OCI-LY7 (cell line): ENCODE results near the gene SPEM1. TPM values are rescaled to one million over a fixed set of nuclear protein-coding genes. Genes with fewer than 3 reads are reported as not detected.

ENCODE experiments used
- BruUV-seq: library from RNA; stranded (reverse); fragments of 400-500 nt; replicated peaks from 2 replicates; lab custom pipeline; 2021; lab: Mats Ljungman, UMichigan
- CTCF ChIA-PET: fragments of 300-600 bp; sonication (Branson Sonifier 250); formaldehyde crosslinking; loops from one replicate; lab custom pipeline; 2022; ENCODE audit warnings: antibody characterized with exemption; ENCODE audit not compliant: unreplicated experiment; lab: Charles Lee
- POLR2A ChIA-PET: fragments of 300-600 bp; sonication (Branson Sonifier 250); formaldehyde crosslinking; loops from one replicate; lab custom pipeline; 2022; ENCODE audit warnings: antibody characterized with exemption; lab: Charles Lee
- DNase-seq: peaks from one replicate; pipeline ENCODE4 v3.0.0-alpha.2; 2015; ENCODE audit warnings: low spot score
- H2AFZ ChIP-seq: fragments of 200-600 bp; sonication (generic), shearing (Covaris generic); 2 replicates; pipeline ENCODE4 v1.6.1; 2014; ENCODE audit warnings: mild to moderate bottlenecking, antibody characterized with exemption, low read length, moderate library complexity
- H3K27ac ChIP-seq: fragments of 200-600 bp; sonication (generic); 2 replicates; pipeline ENCODE4 v1.5.1; 2014; ENCODE audit warnings: mixed run types, low read depth, mild to moderate bottlenecking, moderate library complexity, low read length, inconsistent platforms; ENCODE audit not compliant: poor library complexity, severe bottlenecking
- H3K36me3 ChIP-seq: fragments of 200-600 bp; sonication (generic); 2 replicates; pipeline ENCODE4 v1.6.1; 2014; ENCODE audit warnings: mild to moderate bottlenecking, antibody characterized with exemption, low read length, moderate library complexity, mixed read lengths; ENCODE audit not compliant: insufficient read depth
- H3K4me1 ChIP-seq: fragments of 200-600 bp; sonication (generic); 2 replicates; pipeline ENCODE4 v1.5.1; 2014; ENCODE audit warnings: mild to moderate bottlenecking, low read length; ENCODE audit not compliant: insufficient read depth, poor library complexity, severe bottlenecking
- H3K4me2 ChIP-seq: fragments of 200-600 bp; sonication (generic); 2 replicates; pipeline ENCODE4 v1.6.1; 2014; ENCODE audit warnings: mild to moderate bottlenecking, low read length
- H3K4me3 ChIP-seq: fragments of 200-600 bp; sonication (generic); 2 replicates; pipeline ENCODE4 v1.5.1; 2014; ENCODE audit warnings: mild to moderate bottlenecking, low read depth, low read length; ENCODE audit not compliant: poor library complexity, severe bottlenecking
- H3K79me2 ChIP-seq: fragments of 200-600 bp; sonication (generic); 2 replicates; pipeline ENCODE4 v1.6.1; 2016; ENCODE audit warnings: low read depth, mild to moderate bottlenecking, low read length, moderate library complexity, mixed read lengths; ENCODE audit not compliant: insufficient read depth
- H3K9me2 ChIP-seq: fragments of 200-600 bp; sonication (generic); 2 replicates; pipeline ENCODE4 v1.6.1; 2016; ENCODE audit warnings: mild to moderate bottlenecking, low read length, mixed read lengths; ENCODE audit not compliant: insufficient read depth
- H3K9me3 ChIP-seq: fragments of 200-600 bp; sonication (generic); 2 replicates; pipeline ENCODE4 v1.6.1; 2014; ENCODE audit warnings: mild to moderate bottlenecking, mixed run types, low read length, mixed read lengths
- H4K20me1 ChIP-seq: fragments of 200-600 bp; sonication (generic); 2 replicates; pipeline ENCODE4 v1.6.1; 2014; ENCODE audit warnings: mild to moderate bottlenecking, antibody characterized with exemption, low read length, moderate library complexity, mixed read lengths; ENCODE audit not compliant: insufficient read depth
- EZH2phosphoT487 ChIP-seq: fragments of 200-600 bp; sonication (generic); IDR thresholded peaks from 2 replicates; pipeline ENCODE4 v1.6.1; 2018; ENCODE audit warnings: low read depth, borderline replicate concordance, mild to moderate bottlenecking, mixed run types, antibody characterized with exemption, low read length, moderate library complexity, mixed read lengths
- intact Hi-C: fragments of 100-400 bp; cut with micrococcal nuclease; formaldehyde crosslinking; loops from one replicate; pipeline ENCODE4 v1.10.0; 2022; ENCODE audit not compliant: unreplicated experiment
- total RNA-seq, 2 experiments: library from RNA; depleted of rRNA in 1 of 2; stranded (reverse); fragments of >200 nt in 1 of 2; shearing (Covaris generic) in 1 of 2; gene quantifications; 2 replicates each; pipeline ENCODE4 v1.2.3, GENCODE V29; 2014 to 2022
- TF ChIP-seq, protein P1 (sequence below): fragments of 200-600 bp; sonication (generic); conservative IDR thresholded peaks from 2 replicates; pipeline ENCODE4 v1.5.1; 2014; ENCODE audit warnings: mild to moderate bottlenecking, antibody characterized with exemption, low read length, moderate library complexity, mixed read lengths

The SPEM1 gene
- total RNA-seq, 2 experiments from 2014 or later = not detected

DNA sequence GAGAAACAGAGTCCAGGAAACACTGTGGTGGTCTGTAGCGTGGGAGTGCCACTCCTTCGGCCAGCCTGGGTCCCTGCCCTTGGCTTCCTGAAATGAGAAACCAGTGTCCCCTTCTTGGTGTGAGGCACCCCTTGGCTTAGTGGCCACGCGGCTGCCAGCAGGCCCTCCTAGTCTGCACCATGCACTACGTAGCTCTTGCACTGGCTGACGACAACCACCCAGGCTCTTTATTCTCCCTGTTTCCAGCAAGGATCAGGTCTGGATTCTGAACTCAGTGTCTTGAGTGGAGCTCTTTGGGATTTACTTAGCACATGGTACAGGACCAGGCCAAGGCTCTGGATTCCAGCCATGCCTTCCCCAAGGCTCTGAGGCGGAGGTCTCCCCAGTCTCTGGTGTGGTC is 7.4 kb downstream of the SPEM1 start:
- no peak overlapping the region for H3K4me3 ChIP-seq
- H3K9me2 ChIP-seq = no peaks in the 10 kb centered on the region
- CTCF ChIA-PET = no interaction called here
- no peak overlapping the region for H3K4me2 ChIP-seq
- H3K79me2 ChIP-seq = no peaks in the 10 kb centered on the region
- H3K9me3 ChIP-seq = no peaks in the 10 kb centered on the region
- TF ChIP-seq, protein P1, sequence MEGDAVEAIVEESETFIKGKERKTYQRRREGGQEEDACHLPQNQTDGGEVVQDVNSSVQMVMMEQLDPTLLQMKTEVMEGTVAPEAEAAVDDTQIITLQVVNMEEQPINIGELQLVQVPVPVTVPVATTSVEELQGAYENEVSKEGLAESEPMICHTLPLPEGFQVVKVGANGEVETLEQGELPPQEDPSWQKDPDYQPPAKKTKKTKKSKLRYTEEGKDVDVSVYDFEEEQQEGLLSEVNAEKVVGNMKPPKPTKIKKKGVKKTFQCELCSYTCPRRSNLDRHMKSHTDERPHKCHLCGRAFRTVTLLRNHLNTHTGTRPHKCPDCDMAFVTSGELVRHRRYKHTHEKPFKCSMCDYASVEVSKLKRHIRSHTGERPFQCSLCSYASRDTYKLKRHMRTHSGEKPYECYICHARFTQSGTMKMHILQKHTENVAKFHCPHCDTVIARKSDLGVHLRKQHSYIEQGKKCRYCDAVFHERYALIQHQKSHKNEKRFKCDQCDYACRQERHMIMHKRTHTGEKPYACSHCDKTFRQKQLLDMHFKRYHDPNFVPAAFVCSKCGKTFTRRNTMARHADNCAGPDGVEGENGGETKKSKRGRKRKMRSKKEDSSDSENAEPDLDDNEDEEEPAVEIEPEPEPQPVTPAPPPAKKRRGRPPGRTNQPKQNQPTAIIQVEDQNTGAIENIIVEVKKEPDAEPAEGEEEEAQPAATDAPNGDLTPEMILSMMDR = no peak
- TF ChIP-seq EZH2phosphoT487 = no peak
- H3K27ac ChIP-seq = no peak overlapping the region
- H3K36me3 ChIP-seq = no peaks in the 10 kb centered on the region
- intact Hi-C loops = no loop called here
- no peak overlapping the region for H2AFZ ChIP-seq
- H4K20me1 ChIP-seq = no peaks in the 10 kb centered on the region
- no peak for DNase-seq
- POLR2A ChIA-PET = interaction anchor here (0.6 kb wide), 1 partner anchor 13 kb away, joined by 5 read pairs; no protein-coding TSS in a partner anchor
- BruUV-seq = no TSS peak
- H3K4me1 ChIP-seq = no peaks in the 10 kb centered on the region

- no peaks in the 10 kb centered on the region for H3K79me2 ChIP-seq
- no peaks in the 10 kb centered on the region for H3K36me3 ChIP-seq
- BruUV-seq = no TSS peak
- no peaks in the 10 kb centered on the region for H3K9me3 ChIP-seq
- no peak for DNase-seq
- ChIA-PET POLR2A (no interaction called here), CTCF (no interaction called here)
- no peak within 1 kb of the TSS for H2AFZ ChIP-seq
- intact Hi-C loops = no loop called here
- H3K9me2 ChIP-seq = no peaks in the 10 kb centered on the region
- no peaks in the 10 kb centered on the region for H4K20me1 ChIP-seq
- no peak within 1 kb of the TSS for H3K4me2 ChIP-seq
- no peak within 1 kb of the TSS for H3K4me3 ChIP-seq
- no peaks in the 10 kb centered on the region for H3K4me1 ChIP-seq
- no peak within 1 kb of the TSS for H3K27ac ChIP-seq
- TF ChIP-seq, protein P1 = no peak
- no peak for TF ChIP-seq EZH2phosphoT487
Observed at GRCh38 chr17:7428557-7428956, 8.4 kb downstream of the SPEM1 start, which contains the start of gene SPEM3. Gene SPEM3, plus strand, starts transcription at chr17:7428857. Its CDS starts 46 bp downstream, at chr17:7428903.

GRCh38 chr17:7429722-7430121 is 9.6 kb downstream of the SPEM1 start:
- H3K4me2 ChIP-seq = no peak overlapping the region
- H3K4me1 ChIP-seq = no peaks in the 10 kb centered on the region
- no peak for DNase-seq
- ChIA-PET CTCF (no interaction called here), POLR2A (no interaction called here)
- H4K20me1 ChIP-seq = no peaks in the 10 kb centered on the region
- H3K4me3 ChIP-seq = no peak overlapping the region
- TF ChIP-seq EZH2phosphoT487 = no peak
- TF ChIP-seq, protein P1 = no peak
- no peak overlapping the region for H3K27ac ChIP-seq
- intact Hi-C loops = no loop called here
- no peaks in the 10 kb centered on the region for H3K79me2 ChIP-seq
- no peaks in the 10 kb centered on the region for H3K9me3 ChIP-seq
- H3K36me3 ChIP-seq = no peaks in the 10 kb centered on the region
- BruUV-seq = no TSS peak
- no peaks in the 10 kb centered on the region for H3K9me2 ChIP-seq
- no peak overlapping the region for H2AFZ ChIP-seq
